KG1 (cell line): ENCODE data around the gene COL6A3.
"Not testable (repeated sequence)": the region's sequence is repeated elsewhere in the genome, so short reads cannot be mapped to it uniquely, and the experiment has no call there.

Source experiments
- DNase-seq: peaks from one replicate; lab custom pipeline; 2025; lab: John Stamatoyannopoulos, UW

COL6A3 gene

GRCh38 chr2:237379636-237380035 lies 34.3 kb downstream of the COL6A3 start:
- no peak for DNase-seq

- DNase-seq = no peak
Measured at GRCh38 chr2:237378650-237379049, 35.3 kb downstream of the COL6A3 start.

- DNase-seq = no peak
Measured at GRCh38 chr2:237374284-237375060, 39.5 kb downstream of the COL6A3 start.

GRCh38 chr2:237371856-237372255 lies 42.1 kb downstream of the COL6A3 start:
- no peak for DNase-seq

GRCh38 chr2:237365671-237366070 lies 48.3 kb downstream of the COL6A3 start:
- DNase-seq = no peak

- no peak for DNase-seq
Measured at GRCh38 chr2:237364655-237365054, 49.3 kb downstream of the COL6A3 start.

GRCh38 chr2:237361194-237362004 lies 52.6 kb downstream of the COL6A3 start:
- no peak for DNase-seq

- no peak for DNase-seq
Measured at GRCh38 chr2:237359894-237360780, 53.8 kb downstream of the COL6A3 start.

- DNase-seq = no peak
Measured at GRCh38 chr2:237359518-237359840, 54.5 kb downstream of the COL6A3 start.

GRCh38 chr2:237358721-237359517 lies 55.0 kb downstream of the COL6A3 start:
- no peak for DNase-seq

- DNase-seq = no peak
Measured at GRCh38 chr2:237355701-237356100, 58.3 kb downstream of the COL6A3 start.

- no peak for DNase-seq
Measured at GRCh38 chr2:237354892-237355291, 59.1 kb downstream of the COL6A3 start.

GRCh38 chr2:237354172-237354571 lies 59.8 kb downstream of the COL6A3 start:
- not testable (repeated sequence) for DNase-seq

GRCh38 chr2:237353215-237353614 lies 60.7 kb downstream of the COL6A3 start:
- no peak for DNase-seq

GRCh38 chr2:237352279-237352845 lies 61.6 kb downstream of the COL6A3 start:
- DNase-seq = no peak

- DNase-seq = no peak
Measured at GRCh38 chr2:237351796-237352195, 62.2 kb downstream of the COL6A3 start.

- no peak for DNase-seq
Measured at GRCh38 chr2:237351046-237351445, 62.9 kb downstream of the COL6A3 start.

- DNase-seq = no peak
Measured at GRCh38 chr2:237350597-237350996, 63.4 kb downstream of the COL6A3 start.

- DNase-seq = no peak
Measured at GRCh38 chr2:237350070-237350469, 63.9 kb downstream of the COL6A3 start.

- DNase-seq = no peak
Measured at GRCh38 chr2:237348281-237348865, 65.6 kb downstream of the COL6A3 start.
